Measurements from ENCODE around the gene SYNGR1.
"Not testable (repeated sequence)": the region's sequence is repeated elsewhere in the genome, so short reads cannot be mapped to it uniquely, and the experiment has no call there.

SYNGR1 gene

GRCh38 chr22:39405346-39406085 lies 55.7 kb downstream of the SYNGR1 start:
- peak in 54 of 56 donors; percentile 15 to 90 (median 66) for DNase-seq

- no peak for DNase-seq
Measured at GRCh38 chr22:39408173-39408572, 58.4 kb downstream of the SYNGR1 start.

- no peak for DNase-seq
Measured at GRCh38 chr22:39408807-39409206, 59.0 kb downstream of the SYNGR1 start.

GRCh38 chr22:39409516-39410029 lies 59.8 kb downstream of the SYNGR1 start:
- peak in 2 of 56 donors; percentile 7 to 9 for DNase-seq

GRCh38 chr22:39410264-39410663 lies 60.5 kb downstream of the SYNGR1 start:
- no peak for DNase-seq

- DNase-seq = not testable (repeated sequence)
Measured at GRCh38 chr22:39411828-39412365, 62.1 kb downstream of the SYNGR1 start.

GRCh38 chr22:39413204-39413603 lies 63.4 kb downstream of the SYNGR1 start:
- not testable (repeated sequence) for DNase-seq

GRCh38 chr22:39414377-39414776 lies 64.6 kb downstream of the SYNGR1 start:
- DNase-seq = no peak

GRCh38 chr22:39414886-39415285 lies 65.1 kb downstream of the SYNGR1 start:
- DNase-seq = peak in 26 of 56 donors; percentile 11 to 68 (median 40)

- DNase-seq = no peak
Measured at GRCh38 chr22:39415506-39415905, 65.7 kb downstream of the SYNGR1 start.

GRCh38 chr22:39416319-39416718 lies 66.5 kb downstream of the SYNGR1 start:
- DNase-seq = no peak

GRCh38 chr22:39417641-39418040 lies 67.8 kb downstream of the SYNGR1 start:
- no peak for DNase-seq

GRCh38 chr22:39418696-39419095 lies 68.9 kb downstream of the SYNGR1 start:
- no peak for DNase-seq

- DNase-seq = no peak
Measured at GRCh38 chr22:39419096-39419495, 69.3 kb downstream of the SYNGR1 start.

GRCh38 chr22:39419911-39420310 lies 70.1 kb downstream of the SYNGR1 start:
- no peak for DNase-seq

GRCh38 chr22:39421691-39422090 lies 71.9 kb downstream of the SYNGR1 start:
- DNase-seq = no peak

GRCh38 chr22:39422101-39422500 lies 72.3 kb downstream of the SYNGR1 start:
- DNase-seq = no peak

- no peak for DNase-seq
Measured at GRCh38 chr22:39422721-39423120, 72.9 kb downstream of the SYNGR1 start.

- DNase-seq = no peak
Measured at GRCh38 chr22:39423976-39424375, 74.2 kb downstream of the SYNGR1 start.

- no peak for DNase-seq
Measured at GRCh38 chr22:39426380-39427043, 76.7 kb downstream of the SYNGR1 start.

- no peak for DNase-seq
Measured at GRCh38 chr22:39427751-39428596, 78.2 kb downstream of the SYNGR1 start.

Data from nucleus accumbens (tissue), 56 donors.